ENCODE data around the gene DRGX.
A peak's percentile ranks its signal among the peaks of the same experiment; 100 is the strongest.

DRGX gene

GRCh38 chr10:49344840-49345239 is 51.0 kb downstream of the DRGX start:
- no peaks in the 10 kb centered on the region for H3K27me3 ChIP-seq (ENCODE audit: insufficient read depth, poor library complexity, severe bottlenecking)
- DNase-seq (ENCODE audit: low read depth in 1 of 2, low spot score in 1 of 2), result no peak
- TF ChIP-seq, protein P1, sequence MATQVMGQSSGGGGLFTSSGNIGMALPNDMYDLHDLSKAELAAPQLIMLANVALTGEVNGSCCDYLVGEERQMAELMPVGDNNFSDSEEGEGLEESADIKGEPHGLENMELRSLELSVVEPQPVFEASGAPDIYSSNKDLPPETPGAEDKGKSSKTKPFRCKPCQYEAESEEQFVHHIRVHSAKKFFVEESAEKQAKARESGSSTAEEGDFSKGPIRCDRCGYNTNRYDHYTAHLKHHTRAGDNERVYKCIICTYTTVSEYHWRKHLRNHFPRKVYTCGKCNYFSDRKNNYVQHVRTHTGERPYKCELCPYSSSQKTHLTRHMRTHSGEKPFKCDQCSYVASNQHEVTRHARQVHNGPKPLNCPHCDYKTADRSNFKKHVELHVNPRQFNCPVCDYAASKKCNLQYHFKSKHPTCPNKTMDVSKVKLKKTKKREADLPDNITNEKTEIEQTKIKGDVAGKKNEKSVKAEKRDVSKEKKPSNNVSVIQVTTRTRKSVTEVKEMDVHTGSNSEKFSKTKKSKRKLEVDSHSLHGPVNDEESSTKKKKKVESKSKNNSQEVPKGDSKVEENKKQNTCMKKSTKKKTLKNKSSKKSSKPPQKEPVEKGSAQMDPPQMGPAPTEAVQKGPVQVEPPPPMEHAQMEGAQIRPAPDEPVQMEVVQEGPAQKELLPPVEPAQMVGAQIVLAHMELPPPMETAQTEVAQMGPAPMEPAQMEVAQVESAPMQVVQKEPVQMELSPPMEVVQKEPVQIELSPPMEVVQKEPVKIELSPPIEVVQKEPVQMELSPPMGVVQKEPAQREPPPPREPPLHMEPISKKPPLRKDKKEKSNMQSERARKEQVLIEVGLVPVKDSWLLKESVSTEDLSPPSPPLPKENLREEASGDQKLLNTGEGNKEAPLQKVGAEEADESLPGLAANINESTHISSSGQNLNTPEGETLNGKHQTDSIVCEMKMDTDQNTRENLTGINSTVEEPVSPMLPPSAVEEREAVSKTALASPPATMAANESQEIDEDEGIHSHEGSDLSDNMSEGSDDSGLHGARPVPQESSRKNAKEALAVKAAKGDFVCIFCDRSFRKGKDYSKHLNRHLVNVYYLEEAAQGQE (IDR thresholded peaks at IDR 0.05; ENCODE audit: insufficient replicate concordance, low read depth), result no peak
- TF ChIP-seq POLR2AphosphoS5 (IDR thresholded peaks at IDR 0.05; ENCODE audit: low read depth), result no peak
- no peak for TF ChIP-seq GABPA (IDR thresholded peaks at IDR 0.05; ENCODE audit: low read depth)
- TF ChIP-seq SPI1 (IDR thresholded peaks at IDR 0.05; ENCODE audit: borderline replicate concordance, low read depth), result peak; percentile 68
- no peak overlapping the region for H3K4me3 ChIP-seq (replicated peaks; ENCODE audit: insufficient read depth, low read length)
- no peak overlapping the region for H3K27ac ChIP-seq (replicated peaks)

GRCh38 chr10:49338604-49339003 is 57.3 kb downstream of the DRGX start:
- H3K4me3 ChIP-seq (replicated peaks; ENCODE audit: insufficient read depth, low read length), result no peak overlapping the region
- H3K27me3 ChIP-seq (ENCODE audit: insufficient read depth, poor library complexity, severe bottlenecking), result no peaks in the 10 kb centered on the region
- TF ChIP-seq, protein P2, sequence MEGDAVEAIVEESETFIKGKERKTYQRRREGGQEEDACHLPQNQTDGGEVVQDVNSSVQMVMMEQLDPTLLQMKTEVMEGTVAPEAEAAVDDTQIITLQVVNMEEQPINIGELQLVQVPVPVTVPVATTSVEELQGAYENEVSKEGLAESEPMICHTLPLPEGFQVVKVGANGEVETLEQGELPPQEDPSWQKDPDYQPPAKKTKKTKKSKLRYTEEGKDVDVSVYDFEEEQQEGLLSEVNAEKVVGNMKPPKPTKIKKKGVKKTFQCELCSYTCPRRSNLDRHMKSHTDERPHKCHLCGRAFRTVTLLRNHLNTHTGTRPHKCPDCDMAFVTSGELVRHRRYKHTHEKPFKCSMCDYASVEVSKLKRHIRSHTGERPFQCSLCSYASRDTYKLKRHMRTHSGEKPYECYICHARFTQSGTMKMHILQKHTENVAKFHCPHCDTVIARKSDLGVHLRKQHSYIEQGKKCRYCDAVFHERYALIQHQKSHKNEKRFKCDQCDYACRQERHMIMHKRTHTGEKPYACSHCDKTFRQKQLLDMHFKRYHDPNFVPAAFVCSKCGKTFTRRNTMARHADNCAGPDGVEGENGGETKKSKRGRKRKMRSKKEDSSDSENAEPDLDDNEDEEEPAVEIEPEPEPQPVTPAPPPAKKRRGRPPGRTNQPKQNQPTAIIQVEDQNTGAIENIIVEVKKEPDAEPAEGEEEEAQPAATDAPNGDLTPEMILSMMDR (IDR thresholded peaks at IDR 0.05; ENCODE audit: insufficient read depth, low read length), result no peak
- TF ChIP-seq POLR2AphosphoS5 (IDR thresholded peaks at IDR 0.05; ENCODE audit: low read depth), result no peak
- TF ChIP-seq, protein P1 (IDR thresholded peaks at IDR 0.05; ENCODE audit: insufficient replicate concordance, low read depth), result no peak
- H3K27ac ChIP-seq (replicated peaks), result no peak overlapping the region
- no peak for DNase-seq (ENCODE audit: low read depth in 1 of 2, low spot score in 1 of 2)

- no peak overlapping the region for H3K27ac ChIP-seq (replicated peaks)
- DNase-seq (ENCODE audit: low read depth in 1 of 2, low spot score in 1 of 2), result no peak
- H3K27me3 ChIP-seq (ENCODE audit: insufficient read depth, poor library complexity, severe bottlenecking), result no peaks in the 10 kb centered on the region
- no peak overlapping the region for H3K4me3 ChIP-seq (replicated peaks; ENCODE audit: insufficient read depth, low read length)
- peak; percentile 80 for TF ChIP-seq GABPA (IDR thresholded peaks at IDR 0.05; ENCODE audit: low read depth)
- TF ChIP-seq, protein P2 (IDR thresholded peaks at IDR 0.05; ENCODE audit: insufficient read depth, low read length), result no peak
- TF ChIP-seq SPI1 (IDR thresholded peaks at IDR 0.05; ENCODE audit: borderline replicate concordance, low read depth), result no peak
- TF ChIP-seq, protein P1 (IDR thresholded peaks at IDR 0.05; ENCODE audit: insufficient replicate concordance, low read depth), result no peak
- no peak for TF ChIP-seq POLR2AphosphoS5 (IDR thresholded peaks at IDR 0.05; ENCODE audit: low read depth)
Observed at GRCh38 chr10:49335364-49335972, 60.4 kb downstream of the DRGX start.
